HG03095 (cell line): ENCODE data around the gene DRD2.

Experiments
- ATAC-seq: cut with Tn5 transposase; IDR thresholded peaks from one replicate; pipeline ENCODE4 v1.9.1; 2021; ENCODE audit warnings: moderate library complexity; ENCODE audit not compliant: unreplicated experiment

DRD2 gene

GRCh38 chr11:113405724-113406478, 69.3 kb downstream of the DRD2 start:
- no peak for ATAC-seq

- no peak for ATAC-seq
Observed at GRCh38 chr11:113404859-113405430, 70.3 kb downstream of the DRD2 start.

GRCh38 chr11:113401718-113402117, 73.5 kb downstream of the DRD2 start:
- ATAC-seq, result no peak

- ATAC-seq, result no peak
Observed at GRCh38 chr11:113400631-113401230, 74.5 kb downstream of the DRD2 start.

GRCh38 chr11:113398669-113399430, 76.3 kb downstream of the DRD2 start:
- no peak for ATAC-seq

GRCh38 chr11:113397821-113398220, 77.4 kb downstream of the DRD2 start:
- ATAC-seq, result no peak

- no peak for ATAC-seq
Observed at GRCh38 chr11:113397212-113397611, 78.0 kb downstream of the DRD2 start.

- no peak for ATAC-seq
Observed at GRCh38 chr11:113396690-113397089, 78.5 kb downstream of the DRD2 start.

GRCh38 chr11:113395782-113396336, 79.3 kb downstream of the DRD2 start:
- ATAC-seq, result no peak

GRCh38 chr11:113394919-113395318, 80.3 kb downstream of the DRD2 start:
- ATAC-seq, result no peak

GRCh38 chr11:113393501-113393985, 81.7 kb downstream of the DRD2 start:
- ATAC-seq, result no peak

GRCh38 chr11:113392236-113392921, 82.8 kb downstream of the DRD2 start:
- no peak for ATAC-seq

- ATAC-seq, result no peak
Observed at GRCh38 chr11:113389272-113389671, 85.9 kb downstream of the DRD2 start.

GRCh38 chr11:113387605-113388211, 87.5 kb downstream of the DRD2 start, which contains the start of gene ANKK1:
Gene ANKK1, plus strand, starts transcription at chr11:113387779. Its CDS starts 106 bp downstream, at chr11:113387885.
- no peak for ATAC-seq

GRCh38 chr11:113386866-113387265, 88.3 kb downstream of the DRD2 start:
- no peak for ATAC-seq

- ATAC-seq, result no peak
Observed at GRCh38 chr11:113385749-113386148, 89.4 kb downstream of the DRD2 start.

GRCh38 chr11:113384551-113384950, 90.6 kb downstream of the DRD2 start:
- no peak for ATAC-seq

- no peak for ATAC-seq
Observed at GRCh38 chr11:113382121-113382520, 93.1 kb downstream of the DRD2 start.

GRCh38 chr11:113378692-113379091, 96.5 kb downstream of the DRD2 start:
- ATAC-seq, result no peak
